ENCODE measurements around the gene ALKAL2.

The ALKAL2 gene

DNA sequence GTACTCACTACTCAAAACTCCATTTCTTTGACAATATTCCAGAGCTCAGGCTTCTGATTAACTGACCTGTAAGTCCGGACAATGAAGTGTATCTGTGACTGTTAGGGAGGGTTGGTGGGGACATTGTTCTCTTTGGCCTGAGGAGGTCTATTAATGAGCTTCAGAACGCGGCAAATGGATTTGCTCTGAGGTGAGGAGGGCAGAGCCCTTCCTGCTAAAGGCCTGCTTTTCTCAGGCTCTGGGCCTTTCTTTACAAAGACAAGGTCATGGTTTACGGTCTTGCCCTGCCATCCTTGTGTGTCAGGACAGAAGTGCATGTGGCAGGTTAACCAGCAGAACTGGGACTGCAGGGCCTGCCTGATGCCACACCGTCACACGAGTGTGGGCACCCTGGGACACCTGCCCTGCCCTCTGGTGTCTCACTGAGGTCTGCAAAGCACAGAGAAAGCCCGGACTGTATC lies 7.2 kb downstream of the ALKAL2 start:
- no peak for TF ChIP-seq CTCF (IDR thresholded peaks at IDR 0.05; ENCODE audit: borderline replicate concordance, control extremely low read depth, extremely low read depth, insufficient read depth, missing control alignments)
- no peak for DNase-seq (ENCODE audit: low spot score)
- in situ Hi-C loops (cut with MboI; ENCODE audit: low sequenced_read_pairs, unreplicated experiment): no loop called here

DNA sequence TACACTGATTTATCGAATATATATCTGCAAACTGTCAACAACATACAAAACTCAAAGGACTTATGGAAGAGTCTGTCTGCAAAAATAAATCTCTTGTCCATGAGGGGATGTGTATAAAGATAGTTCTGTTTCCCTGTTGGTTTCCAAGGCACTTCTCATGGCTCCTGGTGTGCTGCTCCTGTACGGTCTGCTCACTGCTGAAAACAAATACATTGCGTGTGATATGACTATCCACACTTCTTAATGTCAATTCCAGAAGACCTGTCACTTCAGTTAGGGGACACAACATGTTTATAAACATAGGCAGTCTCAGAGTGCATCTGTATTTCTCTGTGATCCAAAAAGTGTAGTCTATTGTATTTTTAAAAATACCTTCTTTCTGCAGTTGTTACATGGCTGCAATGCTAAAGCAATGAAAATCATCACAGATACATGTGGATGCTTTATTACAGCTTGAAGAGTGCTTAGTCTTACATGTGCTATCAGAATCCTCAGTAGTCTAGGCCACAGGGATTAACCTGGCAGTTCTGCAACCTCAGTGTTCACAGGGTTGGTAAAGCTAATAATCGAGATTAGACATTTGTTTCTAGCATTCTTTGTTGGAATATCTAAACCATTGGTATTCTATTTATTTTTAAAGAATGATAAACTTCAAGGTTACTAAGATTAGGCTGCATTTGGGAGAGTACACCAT lies 7.8 kb downstream of the ALKAL2 start:
- in situ Hi-C loops (cut with MboI; ENCODE audit: low sequenced_read_pairs, unreplicated experiment): no loop called here
- no peak for TF ChIP-seq CTCF (IDR thresholded peaks at IDR 0.05; ENCODE audit: borderline replicate concordance, control extremely low read depth, extremely low read depth, insufficient read depth, missing control alignments)
- no peak for DNase-seq (ENCODE audit: low spot score)

DNA sequence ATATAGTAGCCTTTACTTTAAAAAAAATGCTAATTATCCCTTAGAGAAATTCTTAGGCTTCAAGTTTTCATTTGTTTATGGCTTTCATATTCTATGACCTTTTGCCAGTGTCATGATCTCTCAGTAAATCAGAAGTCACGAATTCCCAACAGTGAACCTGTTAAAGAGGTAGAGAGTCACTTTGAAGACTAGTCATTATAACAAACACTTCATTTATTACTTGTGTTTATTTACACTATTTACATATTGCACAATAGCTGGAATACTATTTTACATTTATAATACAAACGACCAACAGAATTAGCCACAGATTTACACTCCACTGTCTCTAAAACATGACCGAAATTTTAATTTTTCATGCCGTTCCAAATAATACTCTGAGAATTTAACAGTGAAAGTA lies 8.5 kb downstream of the ALKAL2 start:
- in situ Hi-C loops (cut with MboI; ENCODE audit: low sequenced_read_pairs, unreplicated experiment): no loop called here
- DNase-seq (ENCODE audit: low spot score): no peak
- no peak for TF ChIP-seq CTCF (IDR thresholded peaks at IDR 0.05; ENCODE audit: borderline replicate concordance, control extremely low read depth, extremely low read depth, insufficient read depth, missing control alignments)

DNA sequence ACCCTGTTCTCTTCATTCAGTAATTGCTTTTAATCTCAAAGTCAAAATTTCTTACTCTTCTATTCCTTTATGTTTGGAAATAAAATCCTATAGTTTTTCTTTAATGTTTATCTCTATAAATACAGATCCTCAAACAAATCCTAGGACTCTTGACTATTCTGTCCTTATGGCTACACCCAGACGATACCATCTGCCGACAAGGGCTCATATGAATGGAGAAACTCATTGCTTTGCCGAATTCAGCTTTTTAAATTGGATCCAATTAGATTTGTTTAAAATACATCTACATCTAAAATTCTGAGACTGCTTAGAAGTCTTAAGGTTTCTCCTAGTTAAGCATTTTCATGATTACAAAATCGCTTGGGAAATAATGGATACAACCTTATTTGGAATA lies 9.0 kb downstream of the ALKAL2 start:
- in situ Hi-C loops (cut with MboI; ENCODE audit: low sequenced_read_pairs, unreplicated experiment): no loop called here
- no peak for DNase-seq (ENCODE audit: low spot score)

GRCh38 chr2:278312-278926 lies 9.5 kb downstream of the ALKAL2 start:
- in situ Hi-C loops (cut with MboI; ENCODE audit: low sequenced_read_pairs, unreplicated experiment): no loop called here

More for the DNA sequence above, 9.0 kb downstream of the ALKAL2 start:
- TF ChIP-seq CTCF (IDR thresholded peaks at IDR 0.05; ENCODE audit: borderline replicate concordance, control extremely low read depth, extremely low read depth, insufficient read depth, missing control alignments): no peak

GRCh38 chr2:275466-275865 lies 12.4 kb downstream of the ALKAL2 start:
- TF ChIP-seq CTCF (IDR thresholded peaks at IDR 0.05; ENCODE audit: borderline replicate concordance, control extremely low read depth, extremely low read depth, insufficient read depth, missing control alignments): no peak
- in situ Hi-C loops (cut with MboI; ENCODE audit: low sequenced_read_pairs, unreplicated experiment): no loop called here
- DNase-seq (ENCODE audit: low spot score): peak; percentile 54

More at GRCh38 chr2:278312-278926, 9.5 kb downstream of the ALKAL2 start:
- no peak for TF ChIP-seq CTCF (IDR thresholded peaks at IDR 0.05; ENCODE audit: borderline replicate concordance, control extremely low read depth, extremely low read depth, insufficient read depth, missing control alignments)
- DNase-seq (ENCODE audit: low spot score): no peak
